G401 (cell line): Measurements from ENCODE around the gene EPHA8. TPM values are rescaled to one million over a fixed set of nuclear protein-coding genes. Genes with fewer than 3 reads are reported as not detected.

Source experiments
- DNase-seq: peaks from one replicate; pipeline ENCODE4 v3.0.0-alpha.2; 2015; ENCODE audit warnings: low spot score
- in situ Hi-C: cut with HindIII; loops from 2 replicates; pipeline ENCODE4 v1.10.0; 2016; ENCODE audit warnings: low sequenced_read_pairs, mixed read lengths
- total RNA-seq: library from RNA; depleted of rRNA; stranded (reverse); fragments of >200 nt; shearing (Covaris generic); gene quantifications from 2 replicates; pipeline ENCODE4 v1.2.3, GENCODE V29; 2014

EPHA8 gene
- total RNA-seq, 1 experiment from 2014 or later, result not detected

DNA sequence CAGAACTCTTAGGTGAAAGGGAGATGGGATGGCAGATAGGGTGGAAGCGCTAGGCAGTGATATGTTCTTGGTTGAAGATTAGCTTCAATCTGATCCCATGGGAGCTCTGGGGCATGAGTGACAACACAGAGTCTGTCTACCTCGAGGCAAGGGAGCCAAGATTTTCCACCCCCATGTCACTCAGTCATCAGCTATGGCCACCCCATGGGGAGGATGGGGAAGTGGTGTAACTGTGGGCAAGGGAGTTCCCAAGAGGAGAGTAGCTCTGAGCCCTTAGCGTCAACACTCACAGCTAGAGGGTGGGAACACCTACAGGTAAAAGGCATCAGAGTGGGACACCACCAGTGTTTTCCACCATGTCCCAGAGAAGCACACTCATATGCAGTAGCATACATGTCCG lies 42.9 kb downstream of the EPHA8 start:
- in situ Hi-C loops, result no loop called here
- no peak for DNase-seq

DNA sequence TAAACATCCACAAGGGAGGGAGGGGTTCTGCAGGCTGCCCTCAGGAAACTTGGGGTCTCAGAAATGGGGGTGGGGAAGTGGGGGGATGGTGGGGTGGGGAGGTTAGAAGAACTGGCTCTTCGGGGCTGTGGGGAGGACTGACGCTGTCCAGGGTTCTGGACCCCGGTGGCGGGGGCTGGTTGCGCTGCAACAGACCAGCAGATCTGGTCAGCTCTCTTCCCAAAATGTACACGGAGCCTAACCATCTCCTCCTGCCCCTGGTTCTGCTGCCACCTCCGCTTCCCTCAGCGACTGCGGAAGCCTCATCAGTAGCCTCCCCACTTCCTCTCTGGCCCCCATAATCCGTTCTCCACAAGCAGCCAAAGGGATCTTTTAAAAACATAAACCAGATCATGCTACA lies 43.9 kb downstream of the EPHA8 start:
- no peak for DNase-seq

GRCh38 chr1:22608361-22608760 lies 45.1 kb downstream of the EPHA8 start:
- no peak for DNase-seq
- in situ Hi-C loops, result no loop called here

More for the DNA sequence above, 43.9 kb downstream of the EPHA8 start:
- in situ Hi-C loops, result no loop called here

DNA sequence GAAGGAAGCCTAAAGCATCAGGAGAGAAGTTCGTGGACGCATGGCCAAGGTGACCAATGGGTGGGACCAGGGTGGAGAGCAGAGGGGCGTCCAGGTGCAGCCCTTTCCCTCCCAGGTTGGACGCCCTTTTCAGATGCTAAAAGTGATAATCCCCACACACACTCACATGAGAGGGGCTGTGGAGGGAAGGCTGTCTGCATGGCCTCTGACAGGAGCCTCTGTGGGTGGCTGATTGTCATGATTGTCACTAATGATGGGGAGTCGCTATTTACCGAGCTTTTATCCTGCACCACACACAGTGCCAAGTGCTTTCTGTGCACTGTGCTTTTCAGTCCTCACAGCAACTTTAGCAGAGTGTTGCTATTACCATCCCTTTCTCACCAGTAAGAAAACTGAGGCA lies 46.0 kb downstream of the EPHA8 start:
- no peak for DNase-seq
- in situ Hi-C loops, result no loop called here

GRCh38 chr1:22611530-22611947 lies 48.2 kb downstream of the EPHA8 start:
- peak; percentile 11 for DNase-seq
- in situ Hi-C loops, result no loop called here

GRCh38 chr1:22612671-22613571 lies 49.6 kb downstream of the EPHA8 start:
- in situ Hi-C loops, result no loop called here
- peak; percentile 73 for DNase-seq

DNA sequence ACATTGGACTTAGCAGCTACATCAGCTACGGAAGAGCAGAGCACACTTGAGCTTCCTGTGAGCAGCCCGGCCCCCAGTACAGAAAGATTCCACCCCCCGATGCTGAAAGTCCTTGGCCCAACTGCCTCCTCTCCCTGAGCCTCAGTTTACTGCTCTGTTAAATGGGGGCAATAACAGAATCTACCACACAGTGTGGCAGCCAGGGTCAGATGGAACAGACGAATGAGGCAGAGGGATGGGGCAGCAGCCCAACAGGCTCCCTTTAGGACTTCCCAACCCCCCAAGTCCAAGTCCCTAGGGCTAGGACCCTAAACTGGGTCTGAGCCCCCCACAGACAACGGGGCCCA lies 50.3 kb downstream of the EPHA8 start:
- in situ Hi-C loops, result no loop called here

GRCh38 chr1:22613951-22614350 lies 50.7 kb downstream of the EPHA8 start:
- in situ Hi-C loops, result no loop called here
- DNase-seq, result no peak

More for the DNA sequence above, 50.3 kb downstream of the EPHA8 start:
- no peak for DNase-seq

GRCh38 chr1:22615886-22616285 lies 52.6 kb downstream of the EPHA8 start:
- in situ Hi-C loops, result no loop called here
- no peak for DNase-seq

DNA sequence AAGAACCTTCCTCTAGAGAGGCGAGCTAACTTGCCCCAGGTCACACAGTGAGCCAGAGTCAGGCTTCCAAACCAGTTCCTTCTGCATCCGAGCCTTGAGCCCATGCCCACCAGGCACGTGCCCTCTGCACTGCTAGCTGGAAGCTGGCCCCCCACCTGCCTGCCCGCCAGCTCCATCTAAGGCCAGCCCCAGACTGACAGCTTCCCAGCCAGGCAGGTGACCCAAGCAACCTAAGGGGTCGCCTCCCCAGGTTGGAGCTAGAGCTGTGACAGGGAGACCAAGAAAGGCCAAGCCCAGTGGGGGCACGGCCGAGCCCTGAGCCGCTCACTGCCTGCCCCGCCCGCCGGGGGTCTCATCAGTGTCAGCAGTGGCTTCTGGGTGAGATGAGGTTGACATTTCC lies 53.3 kb downstream of the EPHA8 start:
- DNase-seq, result no peak
- in situ Hi-C loops, result no loop called here

GRCh38 chr1:22618056-22618455 lies 54.8 kb downstream of the EPHA8 start:
- in situ Hi-C loops, result no loop called here
- no peak for DNase-seq

GRCh38 chr1:22619252-22619651 lies 56.0 kb downstream of the EPHA8 start:
- DNase-seq, result no peak

DNA sequence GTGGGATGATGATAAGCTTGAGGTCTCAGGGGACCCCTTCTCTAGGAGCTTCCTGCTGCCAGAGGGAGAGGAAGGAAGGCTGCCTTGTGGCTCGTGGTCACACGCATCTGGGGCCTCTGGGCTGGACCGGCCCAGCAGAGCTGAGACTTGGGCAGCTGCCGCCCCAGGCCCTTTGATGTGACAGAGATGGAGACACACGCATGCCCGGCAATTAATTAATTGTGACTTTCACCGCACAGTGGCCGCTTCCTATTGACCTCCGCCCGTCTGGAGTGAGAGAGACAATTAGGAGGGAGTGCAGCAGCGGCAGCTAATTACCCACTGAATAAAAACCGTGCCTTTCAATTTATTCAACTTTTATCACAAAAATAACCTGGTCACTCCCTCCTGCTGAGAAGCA lies 56.5 kb downstream of the EPHA8 start:
- no peak for DNase-seq
- in situ Hi-C loops, result no loop called here

More at GRCh38 chr1:22619252-22619651, 56.0 kb downstream of the EPHA8 start:
- in situ Hi-C loops, result no loop called here

DNA sequence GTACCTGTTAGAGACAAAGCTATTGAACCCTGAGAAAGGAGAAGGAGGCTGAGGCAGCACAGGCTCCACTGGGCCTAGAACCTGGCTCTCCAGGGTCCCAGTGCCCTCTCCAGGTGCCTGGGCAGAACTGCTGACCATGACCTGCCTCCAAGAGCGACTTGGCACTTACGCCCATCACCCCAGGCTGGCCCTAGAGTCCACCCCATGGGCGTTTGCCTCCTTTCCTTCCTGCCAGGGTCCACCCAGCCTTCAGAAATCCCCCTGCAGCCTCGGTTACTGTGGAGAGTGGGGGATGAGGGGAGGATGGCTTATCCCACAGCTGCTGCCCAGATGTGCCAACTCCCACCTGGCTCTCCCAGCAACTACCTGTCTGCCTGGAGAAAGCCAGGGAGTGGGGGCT lies 58.5 kb downstream of the EPHA8 start:
- in situ Hi-C loops, result no loop called here
- DNase-seq, result no peak

GRCh38 chr1:22625262-22625925 lies 62.1 kb downstream of the EPHA8 start:
- DNase-seq, result no peak
- in situ Hi-C loops, result no loop called here

DNA sequence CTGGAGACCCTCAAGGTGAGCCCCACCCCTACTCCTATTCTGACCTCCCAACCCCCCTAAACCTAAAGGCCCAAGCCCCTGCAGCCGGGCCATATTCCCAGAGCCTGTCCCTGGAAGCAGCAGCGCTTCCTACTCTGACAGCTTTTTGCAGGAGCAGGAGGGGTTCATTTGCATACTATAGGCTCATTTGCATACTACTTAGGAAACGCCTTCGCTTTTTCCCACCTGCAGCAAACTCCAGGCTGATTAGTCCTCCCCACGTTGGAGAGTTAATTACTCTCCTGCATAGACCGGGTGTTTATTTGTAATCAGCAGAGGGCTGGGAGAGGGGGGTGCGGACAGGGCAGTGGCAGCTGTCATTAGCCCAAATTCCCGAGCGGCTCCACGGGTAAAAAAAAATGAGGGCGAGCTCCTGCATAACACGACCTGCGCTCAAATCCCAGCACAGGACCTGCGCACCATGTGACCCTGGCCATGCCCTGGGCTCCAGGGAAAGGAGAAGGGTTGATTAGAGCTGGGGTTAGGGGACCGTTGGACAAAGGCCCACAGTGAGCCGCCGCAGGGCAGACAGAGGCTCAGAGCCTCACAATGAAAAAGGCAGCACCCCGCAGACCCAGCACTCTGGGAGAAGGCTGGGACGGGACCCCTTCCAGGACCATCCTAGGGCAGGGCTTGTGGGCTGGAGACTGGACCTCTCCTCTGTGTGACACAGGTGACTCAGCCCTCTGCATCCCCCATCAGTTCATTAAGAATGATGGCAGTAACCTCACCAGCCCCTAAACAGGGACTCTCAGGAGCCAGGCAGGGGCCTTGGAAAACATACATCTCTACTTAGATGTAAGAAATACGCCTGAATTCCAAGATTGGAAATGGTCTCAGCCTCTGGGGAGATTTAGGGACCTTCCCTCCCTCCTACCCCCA lies 63.2 kb downstream of the EPHA8 start:
- in situ Hi-C loops, result no loop called here
- no peak for DNase-seq

GRCh38 chr1:22627331-22627730 lies 64.0 kb downstream of the EPHA8 start:
- in situ Hi-C loops, result no loop called here
- no peak for DNase-seq

- DNase-seq, result no peak
- in situ Hi-C loops, result no loop called here
Measured at GRCh38 chr1:22628698-22629444, 65.6 kb downstream of the EPHA8 start.

DNA sequence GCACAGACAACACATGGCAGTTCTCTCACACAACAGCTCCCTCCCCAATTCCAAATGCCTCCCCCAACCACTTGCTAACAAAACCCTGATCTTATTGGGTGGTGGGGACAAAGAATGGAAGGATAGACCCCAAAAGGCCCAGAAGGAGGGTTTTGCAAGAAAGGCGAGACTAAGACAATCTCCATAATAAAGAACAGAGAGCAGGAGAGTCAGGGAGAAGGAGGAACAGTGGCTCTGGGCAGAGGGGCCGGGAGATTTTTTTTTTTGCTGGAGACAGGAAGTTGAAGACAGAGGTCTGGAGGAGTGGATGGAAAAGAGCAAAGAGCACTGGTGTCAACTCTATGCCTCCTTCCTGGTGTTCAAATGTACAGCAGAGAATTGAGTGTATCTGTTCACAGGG lies 66.6 kb downstream of the EPHA8 start:
- no peak for DNase-seq
- in situ Hi-C loops, result no loop called here
